ENCODE data around the gene MCM6.
A peak's percentile ranks its signal among the peaks of the same experiment; 100 is the strongest.

The MCM6 gene

GRCh38 chr2:135876066-135876711, at the start of gene MCM6:
TSS of gene MCM6 (minus strand) at chr2:135876443. CDS start at chr2:135876365, 78 bp downstream.
- CTCF ChIA-PET, result interaction anchor here (0.5 kb wide), 1 partner anchor 1819 kb away, joined by 3 read pairs; no protein-coding TSS in a partner anchor
- POLR2A ChIA-PET (ENCODE audit: low non-redundant PET), result no interaction called here
- TF ChIP-seq CTCF (conservative IDR thresholded peaks at IDR 0.05; ENCODE audit: low read depth), result no peak
- peak within 1 kb of the TSS; percentile 89 for H3K27ac ChIP-seq
- peak; percentile 98 for DNase-seq (ENCODE audit: low spot score)

DNA sequence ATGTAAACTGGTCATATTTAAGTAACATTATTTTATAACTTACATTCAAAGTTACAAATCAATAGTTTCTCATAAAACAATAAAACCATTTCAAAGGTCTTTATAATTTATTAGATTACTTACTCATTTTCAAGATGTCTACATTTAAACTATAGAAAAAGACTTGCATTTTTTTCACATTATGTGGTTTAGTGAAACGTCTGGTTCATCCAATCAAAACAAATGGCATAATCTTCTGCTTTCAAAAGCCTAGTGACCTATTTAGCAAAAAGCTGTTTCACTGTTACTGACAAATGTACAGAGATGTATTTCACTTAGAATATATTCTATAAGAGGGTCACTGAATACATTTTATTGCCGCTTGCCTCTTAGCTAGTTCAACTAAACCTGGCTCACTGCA, 49.3 kb upstream of the MCM6 start:
- POLR2A ChIA-PET (ENCODE audit: low non-redundant PET), result no interaction called here
- no peak for DNase-seq (ENCODE audit: low spot score)
- CTCF ChIA-PET, result no interaction called here
- no peak for TF ChIP-seq CTCF (conservative IDR thresholded peaks at IDR 0.05; ENCODE audit: low read depth)
- no peak overlapping the region for H3K27ac ChIP-seq

- ChIA-PET POLR2A (ENCODE audit: low non-redundant PET) (no interaction called here), CTCF (interaction anchor here (0.6 to 0.8 kb wide), 4 partner anchors 11 to 461 kb away, joined by 3 to 4 read pairs (median 3); no protein-coding TSS in a partner anchor)
- peak; percentile 26 for DNase-seq (ENCODE audit: low spot score)
- no peak overlapping the region for H3K27ac ChIP-seq
- TF ChIP-seq CTCF (conservative IDR thresholded peaks at IDR 0.05; ENCODE audit: low read depth), result peak; percentile 49
Observed at GRCh38 chr2:135916207-135916606, 40.0 kb upstream of the MCM6 start.

DNA sequence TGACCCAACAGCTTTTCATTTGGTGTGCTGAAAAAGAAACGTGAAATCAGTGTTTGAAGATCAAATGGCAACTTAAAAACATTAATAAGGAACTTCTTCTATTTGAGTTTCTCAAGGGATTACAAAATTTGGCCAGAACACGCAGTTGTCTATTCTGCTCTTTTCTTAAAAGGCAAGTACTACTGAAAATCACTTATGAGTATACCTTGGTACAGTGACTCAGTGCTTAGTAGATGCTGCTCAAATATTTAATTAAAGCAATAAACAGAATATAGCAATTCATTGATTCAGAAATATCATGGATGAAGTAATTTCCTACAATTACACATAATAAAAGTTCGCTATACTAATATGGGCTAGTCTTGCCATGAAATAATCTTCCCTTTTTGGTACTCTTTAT, 38.2 kb upstream of the MCM6 start:
- H3K27ac ChIP-seq, result no peak overlapping the region
- CTCF ChIA-PET, result interaction anchor here (0.6 to 1.2 kb wide), 9 partner anchors 7 to 1186 kb away, joined by 3 to 9 read pairs (median 4); partner anchors contain the start of gene THSD7B
- no peak for TF ChIP-seq CTCF (conservative IDR thresholded peaks at IDR 0.05; ENCODE audit: low read depth)
- no peak for DNase-seq (ENCODE audit: low spot score)
- POLR2A ChIA-PET (ENCODE audit: low non-redundant PET), result no interaction called here

DNA sequence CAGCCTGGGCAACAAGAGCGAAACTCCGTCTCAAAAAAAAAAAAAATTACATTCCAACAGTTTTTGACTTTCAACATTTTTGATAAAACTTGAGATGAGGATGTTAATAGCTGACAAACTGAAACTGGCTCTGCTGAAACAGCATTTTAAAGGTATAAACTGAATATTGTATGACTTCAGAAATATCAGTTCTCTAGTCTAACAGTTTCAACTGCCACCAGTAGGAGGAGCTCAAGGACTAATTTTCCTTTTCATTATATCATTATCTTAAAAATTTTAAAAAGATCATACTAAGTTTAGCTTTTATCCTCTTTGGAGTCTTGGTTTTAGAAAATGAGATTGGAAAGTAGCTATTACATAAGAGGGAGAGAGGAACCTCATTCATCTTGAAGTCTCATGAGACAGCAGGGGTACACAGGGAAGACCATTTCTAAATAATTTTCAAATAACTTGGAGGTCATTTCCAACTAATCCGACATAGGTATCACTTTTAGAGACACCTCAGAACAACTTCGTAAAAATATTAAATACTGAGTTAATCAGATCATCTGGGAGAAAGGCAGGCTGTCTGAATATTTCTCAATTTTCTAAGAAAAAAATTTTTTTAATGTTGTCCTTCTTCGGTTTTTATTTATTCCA, 37.6 kb upstream of the MCM6 start:
- H3K27ac ChIP-seq, result no peak overlapping the region
- peak; percentile 20 for DNase-seq (ENCODE audit: low spot score)
- POLR2A ChIA-PET (ENCODE audit: low non-redundant PET), result no interaction called here
- CTCF ChIA-PET, result interaction anchor here (0.6 to 1.2 kb wide), 16 partner anchors 8 to 771 kb away, joined by 3 to 9 read pairs (median 6); no protein-coding TSS in a partner anchor
- TF ChIP-seq CTCF (conservative IDR thresholded peaks at IDR 0.05; ENCODE audit: low read depth), result peak; percentile 78

GRCh38 chr2:135909976-135910375, 33.7 kb upstream of the MCM6 start:
- TF ChIP-seq CTCF (conservative IDR thresholded peaks at IDR 0.05; ENCODE audit: low read depth), result no peak
- POLR2A ChIA-PET (ENCODE audit: low non-redundant PET), result no interaction called here
- H3K27ac ChIP-seq, result no peak overlapping the region
- no peak for DNase-seq (ENCODE audit: low spot score)
- CTCF ChIA-PET, result interaction anchor here (0.7 kb wide), 1 partner anchor 18 kb away, joined by 5 read pairs; no protein-coding TSS in a partner anchor
